Upper lobe of left lung (tissue), 4 donors: Measurements from ENCODE around the gene DNAI7.

ENCODE experiments used
- POLR2A ChIP-seq, 4 donors: fragments of 450-650 bp; IDR thresholded peaks; one replicate each; pipeline ENCODE4 v1.5.1; 2016 to 2017; ENCODE audit warnings: antibody characterized with exemption in 4 of 4, mild to moderate bottlenecking in 2 of 4
- TF ChIP-seq, protein P1 (sequence below), 6 experiments: fragments of 450-650 bp in 4 of 6; fragments of 200-600 bp in 2 of 6; sonication (generic) in 2 of 6; IDR thresholded peaks; one replicate each; pipeline ENCODE4 v1.5.1; 2016 to 2019; ENCODE audit warnings: antibody characterized with exemption in 6 of 6

DNA sequence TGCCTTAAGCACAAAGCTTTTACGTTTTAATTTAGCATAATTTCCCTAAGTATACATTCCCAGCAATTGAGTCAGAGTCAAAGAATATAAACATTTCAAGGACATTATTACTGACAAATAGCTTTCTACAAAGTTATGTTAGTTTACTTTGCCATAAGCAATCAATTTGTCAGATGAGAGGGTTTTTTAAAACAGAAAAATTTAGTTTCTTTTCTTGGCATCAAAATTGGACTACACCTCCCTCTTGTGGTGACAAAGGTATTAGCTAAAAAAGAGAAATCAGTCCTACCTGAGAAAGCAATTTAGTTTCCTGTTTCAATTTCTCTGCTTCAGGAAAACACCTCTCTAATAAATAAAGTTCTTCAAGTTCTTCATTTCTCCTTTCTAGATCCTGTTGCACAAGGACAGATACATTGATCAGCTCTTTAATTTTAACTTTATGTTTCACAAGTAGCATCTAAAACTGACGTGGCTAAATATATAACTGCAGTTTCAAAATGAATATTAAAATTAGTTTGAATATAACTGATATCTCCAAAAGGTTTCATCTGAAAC lies 39.9 kb downstream of the DNAI7 start:
- TF ChIP-seq, protein P1, sequence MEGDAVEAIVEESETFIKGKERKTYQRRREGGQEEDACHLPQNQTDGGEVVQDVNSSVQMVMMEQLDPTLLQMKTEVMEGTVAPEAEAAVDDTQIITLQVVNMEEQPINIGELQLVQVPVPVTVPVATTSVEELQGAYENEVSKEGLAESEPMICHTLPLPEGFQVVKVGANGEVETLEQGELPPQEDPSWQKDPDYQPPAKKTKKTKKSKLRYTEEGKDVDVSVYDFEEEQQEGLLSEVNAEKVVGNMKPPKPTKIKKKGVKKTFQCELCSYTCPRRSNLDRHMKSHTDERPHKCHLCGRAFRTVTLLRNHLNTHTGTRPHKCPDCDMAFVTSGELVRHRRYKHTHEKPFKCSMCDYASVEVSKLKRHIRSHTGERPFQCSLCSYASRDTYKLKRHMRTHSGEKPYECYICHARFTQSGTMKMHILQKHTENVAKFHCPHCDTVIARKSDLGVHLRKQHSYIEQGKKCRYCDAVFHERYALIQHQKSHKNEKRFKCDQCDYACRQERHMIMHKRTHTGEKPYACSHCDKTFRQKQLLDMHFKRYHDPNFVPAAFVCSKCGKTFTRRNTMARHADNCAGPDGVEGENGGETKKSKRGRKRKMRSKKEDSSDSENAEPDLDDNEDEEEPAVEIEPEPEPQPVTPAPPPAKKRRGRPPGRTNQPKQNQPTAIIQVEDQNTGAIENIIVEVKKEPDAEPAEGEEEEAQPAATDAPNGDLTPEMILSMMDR (IDR thresholded peaks at IDR 0.05), result peak; percentile 9 to 57 (median 46)
- TF ChIP-seq POLR2A (IDR thresholded peaks at IDR 0.05), result no peak
